ENCODE results near the gene PKLR.
A peak's percentile ranks its signal among the peaks of the same experiment; 100 is the strongest.
"Not testable (repeated sequence)": the region's sequence is repeated elsewhere in the genome, so short reads cannot be mapped to it uniquely, and the experiment has no call there.

PKLR gene

GRCh38 chr1:155255243-155256007 is 45.8 kb downstream of the PKLR start, which contains the start of gene ENTREP3:
ENTREP3 (minus strand) TSS chr1:155255483; CDS start chr1:155254877, 606 bp downstream.
- peak; percentile 96 for DNase-seq (ENCODE audit: low spot score)

- DNase-seq (ENCODE audit: low spot score), result no peak
Measured at GRCh38 chr1:155254714-155255242, 46.5 kb downstream of the PKLR start.

DNA sequence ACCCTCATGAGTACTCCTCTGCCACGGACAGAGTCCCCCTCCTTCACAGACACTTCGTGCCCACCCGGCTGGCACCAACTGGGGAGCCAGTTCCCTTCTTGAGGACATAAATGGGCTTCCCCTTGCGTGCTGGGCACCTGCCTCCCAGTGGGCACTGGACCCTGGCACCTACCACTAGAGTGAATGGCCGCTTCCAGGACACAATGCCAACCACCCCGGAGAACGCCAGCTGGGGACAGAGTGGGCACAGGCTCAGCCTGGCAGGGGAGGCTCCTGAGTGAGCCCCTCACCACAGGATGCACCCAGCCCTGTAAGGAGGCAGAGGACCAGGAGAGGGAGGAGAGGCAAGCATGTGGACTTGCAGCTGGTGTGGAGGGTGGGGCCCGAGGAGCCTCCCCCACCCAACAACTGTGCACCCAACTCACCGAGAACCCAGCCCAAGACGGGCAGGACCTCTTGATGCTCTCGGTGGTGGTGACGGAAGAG is 47.0 kb downstream of the PKLR start:
- DNase-seq (ENCODE audit: low spot score), result no peak

DNA sequence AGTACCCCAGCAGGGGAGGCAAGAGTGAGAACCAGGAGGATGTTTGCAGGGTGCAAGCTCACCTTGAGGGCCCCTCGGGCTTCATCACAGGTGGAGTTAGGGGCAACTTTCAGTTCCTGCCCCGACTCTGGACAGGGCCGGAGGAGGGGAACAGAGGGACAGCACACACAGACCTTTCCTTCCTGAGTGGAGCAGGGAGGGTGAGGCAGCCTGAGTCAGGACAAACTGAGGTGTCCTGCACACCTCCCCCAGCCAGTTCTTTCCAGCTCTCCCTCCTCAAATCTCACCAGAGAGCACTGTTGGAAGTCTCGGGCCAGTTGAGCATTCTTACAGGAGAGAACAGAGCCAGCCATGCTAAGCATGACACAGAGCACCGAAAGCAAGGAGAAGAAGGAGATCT is 47.4 kb downstream of the PKLR start:
- no peak for DNase-seq (ENCODE audit: low spot score)

DNA sequence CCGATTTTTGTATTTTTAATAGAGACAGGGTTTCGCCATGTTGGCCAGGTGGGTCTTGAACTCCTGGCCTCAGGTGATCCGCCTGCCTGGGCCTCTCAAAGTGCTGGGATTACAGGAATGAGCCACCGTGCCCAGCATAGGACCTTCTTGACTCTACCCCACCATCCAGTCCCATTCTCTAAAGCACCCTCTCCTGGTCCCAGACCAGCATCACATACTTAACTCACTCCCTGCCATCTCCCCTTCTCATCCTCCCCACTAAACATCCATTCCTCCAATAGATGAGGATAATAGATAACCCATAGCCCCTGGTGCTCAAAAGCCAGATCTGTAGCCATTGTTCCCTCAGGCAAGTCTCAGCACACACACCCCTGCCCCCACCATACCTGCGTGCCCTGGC is 48.0 kb downstream of the PKLR start:
- DNase-seq (ENCODE audit: low spot score), result no peak

DNA sequence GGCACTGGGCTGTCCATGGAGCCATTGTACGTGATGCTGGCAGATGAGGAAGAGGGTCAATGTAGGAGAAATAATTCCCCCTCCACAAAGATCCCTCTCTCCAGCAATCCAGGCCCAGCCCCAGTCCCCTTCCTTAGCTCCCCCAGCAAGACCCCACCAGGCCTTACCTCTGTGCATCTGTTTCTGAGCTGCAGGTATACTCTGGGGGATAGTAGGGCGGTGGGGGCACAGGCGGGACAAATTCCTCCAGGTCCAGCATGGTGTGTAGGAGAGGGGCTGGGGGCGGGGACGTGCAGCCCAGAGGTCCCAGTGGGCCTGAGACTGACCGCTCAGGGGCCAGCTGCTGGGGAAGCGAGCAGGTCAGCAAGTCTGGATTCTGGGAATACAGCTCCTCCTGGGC is 49.7 kb downstream of the PKLR start:
- no peak for DNase-seq (ENCODE audit: low spot score)

DNA sequence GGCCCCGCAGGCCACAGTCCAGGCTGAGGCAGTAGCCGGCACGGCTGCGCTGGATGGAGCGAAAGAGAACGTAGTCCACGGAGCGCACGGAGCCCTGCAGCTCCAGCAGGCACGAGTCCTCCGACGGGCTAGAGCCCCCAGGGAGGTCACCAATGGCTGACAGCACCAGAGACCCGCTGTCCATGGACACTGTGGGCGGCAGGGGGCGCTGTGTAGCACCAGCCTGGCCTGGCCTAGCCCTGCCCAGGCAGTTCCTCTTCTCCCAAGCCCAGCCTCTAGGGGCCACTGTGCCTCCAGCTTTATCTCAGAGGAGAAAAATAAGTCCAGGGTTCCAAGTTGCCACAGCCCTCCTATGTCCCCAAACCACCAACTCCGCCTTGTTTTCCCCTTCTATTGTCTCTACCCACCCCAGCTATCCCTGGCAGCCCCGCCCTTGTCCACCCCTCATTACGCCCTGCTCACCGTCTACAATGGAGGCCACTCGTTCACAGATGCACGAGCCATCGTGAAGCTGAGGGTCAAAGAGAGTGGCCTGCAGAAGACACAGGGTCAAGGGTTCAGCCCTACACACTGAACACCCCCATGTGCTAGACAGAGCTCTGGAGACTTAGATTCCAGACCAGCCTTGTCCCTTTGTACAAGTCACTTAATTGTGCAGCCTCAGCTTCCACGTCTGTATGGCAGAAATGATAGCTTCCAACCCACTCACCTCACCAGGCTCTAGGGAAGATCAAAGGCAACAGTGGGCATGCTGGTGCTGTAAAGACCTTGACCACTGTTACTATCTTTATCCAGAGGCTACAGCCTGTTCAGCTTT is 50.4 kb downstream of the PKLR start:
- DNase-seq (ENCODE audit: low spot score), result peak; percentile 97

DNA sequence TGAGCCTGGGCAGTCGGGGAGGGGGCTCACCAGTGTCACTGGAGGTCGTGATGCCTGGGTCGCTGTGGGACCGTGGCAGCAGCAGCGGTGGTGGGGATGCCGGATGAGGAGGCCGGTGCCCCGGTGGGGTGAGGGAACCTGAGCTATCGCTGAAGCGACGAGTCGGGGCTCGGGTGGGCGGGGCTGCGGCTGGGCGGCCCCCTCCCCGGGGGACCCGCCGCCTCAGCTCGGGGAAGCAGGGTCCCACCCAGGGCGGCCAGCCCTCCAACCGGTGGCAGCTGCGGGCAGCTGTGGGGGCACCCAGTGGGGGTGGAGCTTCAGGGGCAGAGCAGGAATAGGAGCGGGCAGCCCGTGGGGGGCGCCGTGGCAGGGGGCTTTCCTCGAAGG is 51.0 kb downstream of the PKLR start:
- DNase-seq (ENCODE audit: low spot score), result no peak

GRCh38 chr1:155247667-155248553 is 53.3 kb downstream of the PKLR start:
- DNase-seq (ENCODE audit: low spot score), result no peak

DNA sequence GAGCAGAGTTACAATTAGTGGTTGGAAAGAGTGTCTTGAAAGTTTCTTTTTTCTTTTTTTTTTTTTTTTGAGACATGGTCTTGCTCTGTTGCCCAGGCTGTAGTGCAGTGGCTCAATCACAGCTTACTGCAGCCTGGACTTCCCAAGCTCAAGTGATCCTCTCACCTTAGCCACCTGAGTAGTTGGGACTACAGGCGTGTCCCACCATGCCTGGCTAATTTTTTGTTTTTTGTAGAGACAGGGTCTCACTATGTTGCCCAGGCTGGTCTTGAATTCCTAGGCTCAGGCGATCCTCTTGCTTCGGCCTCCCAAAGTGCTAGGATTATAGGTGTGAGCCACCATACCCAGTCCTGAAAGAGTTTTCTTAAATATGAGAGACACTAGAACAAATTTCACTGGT is 54.4 kb downstream of the PKLR start:
- not testable (repeated sequence) for DNase-seq (ENCODE audit: low spot score)

- no peak for DNase-seq (ENCODE audit: low spot score)
Measured at GRCh38 chr1:155245163-155245524, 56.1 kb downstream of the PKLR start.

- DNase-seq (ENCODE audit: low spot score), result peak; percentile 93
Measured at GRCh38 chr1:155244368-155245162, 56.7 kb downstream of the PKLR start.

- DNase-seq (ENCODE audit: low spot score), result no peak
Measured at GRCh38 chr1:155242805-155243358, 58.4 kb downstream of the PKLR start.

- no peak for DNase-seq (ENCODE audit: low spot score)
Measured at GRCh38 chr1:155241841-155242264, 59.4 kb downstream of the PKLR start.

DNA sequence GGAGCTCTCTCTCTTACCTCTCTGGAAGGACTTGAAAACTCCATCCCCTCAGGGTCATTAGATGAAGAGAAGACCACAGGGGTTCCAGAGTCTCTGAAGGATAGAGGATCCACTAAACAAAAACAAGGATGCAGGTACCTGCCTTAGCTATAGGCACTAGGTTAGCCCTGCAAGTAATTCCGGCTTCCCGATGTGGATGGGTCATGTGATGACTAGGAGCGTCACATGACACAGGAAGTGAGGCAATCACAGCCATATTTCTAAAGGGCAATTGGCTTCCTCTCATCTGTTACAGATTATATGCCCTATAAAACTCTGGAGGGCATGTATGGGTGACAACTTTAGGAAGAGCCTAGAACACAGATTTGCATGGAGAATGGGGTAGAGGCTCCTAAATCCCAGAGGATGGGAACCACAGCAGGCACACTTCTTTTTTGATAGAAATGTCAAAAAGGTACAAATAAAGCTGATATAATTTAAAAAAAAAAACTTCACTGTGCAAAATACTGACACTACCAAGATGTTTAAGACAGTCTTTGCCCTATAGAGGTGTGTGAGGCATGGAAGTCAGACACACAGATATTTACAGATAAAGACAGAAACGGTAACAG is 60.1 kb downstream of the PKLR start:
- DNase-seq (ENCODE audit: low spot score), result peak; percentile 83

Data from iPS-NIHi11 (cell line).